Psoas muscle (tissue), 8 donors: Measurements from ENCODE around the gene PLA1A. TPM values are rescaled to one million over a fixed set of nuclear protein-coding genes. Genes with fewer than 3 reads are reported as not detected.

Source experiments
- ATAC-seq, 4 donors: fragments of 200-7000 bp; cut with Tn5 transposase; one replicate each; pipeline ENCODE4 v1.9.1; 2020; ENCODE audit warnings: moderate library complexity in 3 of 4, mild to moderate bottlenecking in 2 of 4
- DNase-seq, 2 donors: peaks; one replicate each; pipeline ENCODE4 v3.0.0-alpha.2; 2020
- H3K27ac ChIP-seq: fragments of 200-600 bp; one replicate; pipeline ENCODE4 v1.8.0; 2022
- H3K27me3 ChIP-seq, 3 donors: fragments of 200-600 bp in 1 of 3; one replicate each; pipeline versions ENCODE4 v1.6.1 to v1.8.0; 2013 to 2022; ENCODE audit warnings: low read length in 2 of 3, mild to moderate bottlenecking in 2 of 3, moderate library complexity in 1 of 3; ENCODE audit not compliant: insufficient read depth in 3 of 3
- H3K36me3 ChIP-seq, 2 donors: fragments of 200-600 bp in 1 of 2; one replicate each; pipeline versions ENCODE4 v1.6.1 to v1.8.0; 2013 to 2022; ENCODE audit warnings: low read depth in 1 of 2, mild to moderate bottlenecking in 1 of 2, moderate library complexity in 1 of 2; ENCODE audit not compliant: insufficient read depth in 1 of 2
- H3K4me1 ChIP-seq: fragments of 200-600 bp; one replicate; pipeline ENCODE4 v1.8.0; 2022
- H3K4me3 ChIP-seq: fragments of 200-600 bp; one replicate; pipeline ENCODE4 v1.8.0; 2022; ENCODE audit warnings: mild to moderate bottlenecking
- H3K9me3 ChIP-seq: fragments of 200-600 bp; one replicate; pipeline ENCODE4 v1.8.0; 2022
- WGBS, 3 donors: extraction: QIAGEN DNeasy Blood & Tissue Kit; methylation state at CpG; one replicate each; pipeline versions ENCODE4 v1.1.6 to v1.1.7; 2013; 5-methylcytosine and 5-hydroxymethylcytosine counted together
- intact Hi-C, 2 donors: fragments of 100-400 bp; cut with DNase I; formaldehyde crosslinking; loops; one replicate each; pipeline versions ENCODE4 v1.11.0 to v1.14.2; 2022
- polyA plus RNA-seq, 3 donors: library from polyadenylated mRNA; stranded (reverse); fragments of 200-250 nt; gene quantifications; one replicate each; pipeline ENCODE4 v1.2.3, GENCODE V29; 2013
- total RNA-seq, 4 donors: library from RNA; stranded (reverse); fragmentation: NEBNext Ultra II Directional in 2 of 4; extraction: Animal tissue kit (Norgen Biotek cat#: 25700) in 2 of 4; gene quantifications; one replicate each; pipeline versions ENCODE4 v1.2.1 to v1.2.4, GENCODE V29; 2021 to 2023
- TF ChIP-seq, protein P1 (sequence below): fragments of 200-600 bp; IDR thresholded peaks from one replicate; pipeline ENCODE4 v1.8.0; 2022; ENCODE audit warnings: antibody characterized with exemption
- donor health status: healthy with polysubstance abuse.
- donor health status: DM: no; HTN: no; CAD: no; lungs with moderate emphysema.
- donor health status: Bipolar disorder and iron deficiency.
- donor health status: healthy.
- donor health status: DM: yes; HTN: yes; CAD: no.
- donor health status: DM: no; HTN: no; CAD: no.
- donor health status: DM: no; HTN: no; CAD: no.
- donor health status: DM: yes; HTN: yes; CAD: no.

Gene PLA1A
- total and polyA plus RNA-seq, 7 donors, result 1.1 to 11.7 (median 2.5) TPM

DNA sequence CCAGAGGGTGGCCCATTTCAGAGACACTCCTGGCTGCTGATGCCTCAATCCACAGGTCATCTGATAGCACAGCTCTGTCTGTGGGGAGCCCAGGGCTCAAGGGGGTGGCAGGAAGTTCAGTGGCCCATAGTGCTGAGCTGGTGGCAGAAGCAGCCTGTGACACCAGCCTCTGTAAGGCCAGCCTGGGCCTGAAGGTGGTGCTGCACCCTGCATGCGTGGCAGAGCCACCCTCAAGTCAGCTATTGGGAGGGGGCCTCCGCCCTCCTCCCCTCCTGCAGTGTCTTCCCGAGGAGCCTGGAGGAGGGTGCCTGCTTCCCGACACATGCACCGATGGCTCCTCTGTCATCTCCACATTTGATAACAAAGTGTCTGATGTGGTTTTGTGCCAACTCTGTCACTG, 3.0 kb downstream of the PLA1A start:
- WGBS, 3 donors, result 66 to 73% (median 68%) methylated on average over 4 to 5 of the region's 5 CpGs
- H3K27me3 ChIP-seq, result no peaks in the 10 kb centered on the region
- peaks cover 40% of the 10 kb centered on the region for H3K4me1 ChIP-seq
- H3K36me3 ChIP-seq, result no peaks in the 10 kb centered on the region
- DNase-seq, result peak; percentile 26 to 59
- ATAC-seq, result peak in 3 of 4 donors; percentile 43 to 72 (median 61)
- intact Hi-C loops, result no loop called here
- TF ChIP-seq, protein P1, sequence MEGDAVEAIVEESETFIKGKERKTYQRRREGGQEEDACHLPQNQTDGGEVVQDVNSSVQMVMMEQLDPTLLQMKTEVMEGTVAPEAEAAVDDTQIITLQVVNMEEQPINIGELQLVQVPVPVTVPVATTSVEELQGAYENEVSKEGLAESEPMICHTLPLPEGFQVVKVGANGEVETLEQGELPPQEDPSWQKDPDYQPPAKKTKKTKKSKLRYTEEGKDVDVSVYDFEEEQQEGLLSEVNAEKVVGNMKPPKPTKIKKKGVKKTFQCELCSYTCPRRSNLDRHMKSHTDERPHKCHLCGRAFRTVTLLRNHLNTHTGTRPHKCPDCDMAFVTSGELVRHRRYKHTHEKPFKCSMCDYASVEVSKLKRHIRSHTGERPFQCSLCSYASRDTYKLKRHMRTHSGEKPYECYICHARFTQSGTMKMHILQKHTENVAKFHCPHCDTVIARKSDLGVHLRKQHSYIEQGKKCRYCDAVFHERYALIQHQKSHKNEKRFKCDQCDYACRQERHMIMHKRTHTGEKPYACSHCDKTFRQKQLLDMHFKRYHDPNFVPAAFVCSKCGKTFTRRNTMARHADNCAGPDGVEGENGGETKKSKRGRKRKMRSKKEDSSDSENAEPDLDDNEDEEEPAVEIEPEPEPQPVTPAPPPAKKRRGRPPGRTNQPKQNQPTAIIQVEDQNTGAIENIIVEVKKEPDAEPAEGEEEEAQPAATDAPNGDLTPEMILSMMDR, result peak; percentile 31
- H3K4me3 ChIP-seq, result no peak overlapping the region
- no peaks in the 10 kb centered on the region for H3K9me3 ChIP-seq
- no peak overlapping the region for H3K27ac ChIP-seq

- Histone ChIP-seq H3K4me3 (no peak overlapping the region), H3K27ac (no peak overlapping the region), H3K4me1 (peaks cover 36% of the 10 kb centered on the region), H3K9me3 (no peaks in the 10 kb centered on the region), H3K36me3 (no peaks in the 10 kb centered on the region), H3K27me3 (no peaks in the 10 kb centered on the region)
- peak in 3 of 4 donors; percentile 33 to 43 (median 34) for ATAC-seq
- TF ChIP-seq, protein P1, result no peak
- no peak for DNase-seq
- 84 to 89% (median 87%) methylated on average over 3 of the region's 3 CpGs for WGBS, 3 donors
- intact Hi-C loops, result no loop called here
Measured at GRCh38 chr3:119601154-119601553, 3.5 kb downstream of the PLA1A start.

DNA sequence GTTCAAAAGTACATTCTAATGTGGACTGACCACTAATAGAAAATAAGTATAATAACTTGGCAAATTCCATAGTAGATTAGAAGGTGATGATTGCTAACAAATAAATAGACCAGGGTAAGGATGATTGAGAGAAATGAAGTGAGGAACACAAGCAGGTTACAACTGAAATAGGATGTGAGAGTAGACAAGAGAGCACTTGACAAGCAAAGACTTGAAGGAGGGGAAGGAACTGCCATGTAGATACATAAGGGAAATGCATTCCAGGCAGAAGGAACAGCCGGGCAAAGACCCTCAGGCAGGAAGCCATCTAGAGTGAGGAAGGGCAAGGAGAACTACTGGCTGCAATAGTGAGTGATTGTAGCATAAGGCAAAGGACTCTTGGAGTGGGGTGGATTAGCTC, 5.0 kb downstream of the PLA1A start:
- DNase-seq (no peak), ATAC-seq (no peak)
- H3K27ac ChIP-seq, result no peak overlapping the region
- no peak overlapping the region for H3K4me3 ChIP-seq
- H3K4me1 ChIP-seq, result peaks cover 21% of the 10 kb centered on the region
- intact Hi-C loops, result no loop called here
- 62 to 81% (median 65%) methylated on average over 1 of the region's 1 CpG for WGBS, 3 donors
- no peaks in the 10 kb centered on the region for H3K36me3 ChIP-seq
- no peaks in the 10 kb centered on the region for H3K27me3 ChIP-seq
- H3K9me3 ChIP-seq, result no peaks in the 10 kb centered on the region
- TF ChIP-seq, protein P1, result no peak

DNA sequence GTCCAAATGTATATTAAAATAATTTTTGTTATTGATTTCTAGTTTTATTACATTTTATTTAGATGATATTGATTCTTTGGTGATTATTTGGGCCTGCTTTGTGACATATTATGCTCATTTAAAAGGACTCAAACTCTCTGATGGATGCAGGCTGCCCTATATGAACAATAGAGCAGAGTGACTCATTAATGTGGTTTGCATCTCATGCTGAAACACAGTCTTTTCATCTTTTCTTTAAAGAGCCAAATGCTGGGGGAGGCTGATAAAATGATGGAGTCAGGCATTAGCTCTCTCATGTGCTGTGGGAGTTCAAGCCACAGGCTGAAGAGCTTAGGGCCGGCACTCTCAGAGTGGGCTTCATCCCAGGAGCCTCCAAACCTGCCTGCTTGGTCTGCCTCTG, 7.2 kb downstream of the PLA1A start:
- H3K9me3 ChIP-seq, result no peaks in the 10 kb centered on the region
- no peaks in the 10 kb centered on the region for H3K36me3 ChIP-seq
- no peak for DNase-seq
- TF ChIP-seq, protein P1, result no peak
- H3K4me1 ChIP-seq, result peaks cover 4% of the 10 kb centered on the region
- H3K27ac ChIP-seq, result no peak overlapping the region
- H3K27me3 ChIP-seq, result no peaks in the 10 kb centered on the region
- WGBS, 3 donors, result 84 to 90% (median 87%) methylated on average over 1 of the region's 1 CpG
- H3K4me3 ChIP-seq, result no peak overlapping the region
- intact Hi-C loops, result no loop called here
- ATAC-seq, result no peak

DNA sequence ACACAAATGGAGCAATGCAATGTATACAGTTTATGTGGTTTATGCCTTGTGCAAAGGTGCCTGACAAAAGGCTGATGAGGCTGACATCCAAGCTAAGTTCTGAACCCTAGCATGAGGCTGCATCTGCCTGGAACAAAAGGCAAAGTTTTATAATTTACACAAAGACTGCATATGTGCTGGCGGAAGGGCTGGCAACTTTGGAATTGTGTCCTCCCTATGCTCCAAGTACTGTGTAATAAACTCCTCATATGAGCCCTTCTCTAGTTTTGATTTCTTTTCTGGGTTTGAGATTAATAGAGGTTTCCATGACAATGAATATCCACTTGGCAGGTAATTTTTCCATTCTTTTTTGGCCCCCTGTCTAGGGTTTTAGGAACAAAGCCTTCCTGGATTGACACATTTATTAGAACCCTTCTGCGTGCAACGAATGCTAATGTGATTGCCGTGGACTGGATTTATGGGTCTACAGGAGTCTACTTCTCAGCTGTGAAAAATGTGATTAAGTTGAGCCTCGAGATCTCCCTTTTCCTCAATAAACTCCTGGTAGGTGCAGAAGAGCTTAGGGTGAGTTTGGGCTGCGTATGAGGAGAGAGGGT, 10.8 kb downstream of the PLA1A start:
- no peak for DNase-seq
- intact Hi-C loops, result no loop called here
- Histone ChIP-seq H3K36me3 (no peaks in the 10 kb centered on the region), H3K4me3 (no peak overlapping the region), H3K27me3 (no peaks in the 10 kb centered on the region), H3K27ac (no peak overlapping the region), H3K9me3 (no peaks in the 10 kb centered on the region), H3K4me1 (no peaks in the 10 kb centered on the region)
- ATAC-seq, result no peak
- WGBS, 3 donors, result 70 to 80% (median 71%) methylated on average over 6 of the region's 6 CpGs
- TF ChIP-seq, protein P1, result no peak
